ENCODE data around the gene MUC21. TPM values are rescaled to one million over a fixed set of nuclear protein-coding genes. Genes with fewer than 3 reads are reported as not detected.

MUC21 gene
- total and polyA plus RNA-seq, 2 of the 8 experiments (the other 6 are each of a cell fraction or from before 2014, with no cell fraction given) = not detected

DNA sequence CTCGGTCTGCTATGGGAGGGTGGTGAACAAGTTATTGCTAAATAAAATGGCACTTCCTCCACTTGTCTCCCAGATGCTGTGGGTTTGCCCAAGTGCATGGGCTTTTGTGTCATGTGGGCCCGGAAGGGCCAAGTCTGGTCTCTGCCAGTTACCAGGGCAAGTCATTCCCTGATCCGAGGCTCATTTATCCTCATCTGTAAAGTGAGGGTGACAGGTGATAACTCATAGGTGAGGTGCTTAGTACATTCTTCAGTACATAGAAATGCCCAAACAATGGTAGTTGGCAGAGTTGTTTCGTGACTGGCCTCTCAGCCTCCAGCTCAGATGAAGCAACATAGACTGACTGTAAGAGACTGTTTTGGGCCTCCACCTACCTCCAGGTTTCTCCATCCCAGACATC lies 44.8 kb upstream of the MUC21 start:
- H3K4ac ChIP-seq (replicated peaks; ENCODE audit: insufficient read length, low read depth, low read length) = no peak overlapping the region
- no peak overlapping the region for H3K27ac ChIP-seq (ENCODE audit: low read depth, low read length)
- no peak overlapping the region for H4K91ac ChIP-seq (replicated peaks; ENCODE audit: insufficient read length, low read length)
- no peak overlapping the region for H2BK120ac ChIP-seq (replicated peaks; ENCODE audit: low read depth, low read length)
- H3K14ac ChIP-seq (ENCODE audit: insufficient read length) = no peak overlapping the region
- 0 out of 2 replicates have a peak overlapping the region, but pooled peaks have one; percentile 8 for H2AFZ ChIP-seq (ENCODE audit: low read length)
- no peaks in the 10 kb centered on the region for H3K79me1 ChIP-seq (ENCODE audit: low read depth, low read length)
- H4K8ac ChIP-seq (ENCODE audit: extremely low read depth, insufficient read depth, low read length) = no peak overlapping the region
- H3K56ac ChIP-seq (replicated peaks; ENCODE audit: insufficient read length, low read depth, low read length) = no peak overlapping the region
- no peak overlapping the region for H3K4me3 ChIP-seq (ENCODE audit: extremely low read depth in 1 of 4, insufficient read depth in 2 of 4, low read depth in 3 of 4, low read length in 4 of 4)
- H4K5ac ChIP-seq (ENCODE audit: insufficient read length, low read depth, low read length) = no peak overlapping the region
- 0 out of 2 replicates have a peak overlapping the region, but pooled peaks have one; percentile 18 for H2BK15ac ChIP-seq (ENCODE audit: low read length)
- H3K9me3 ChIP-seq (ENCODE audit: insufficient read depth in 2 of 2, low read depth in 1 of 2, low read length in 1 of 2) = no peaks in the 10 kb centered on the region
- no peak overlapping the region for H2BK5ac ChIP-seq (ENCODE audit: low read depth, low read length)
- no peak overlapping the region for H2AK5ac ChIP-seq (ENCODE audit: low read depth, low read length)
- H3K18ac ChIP-seq (ENCODE audit: extremely low read depth, low read length) = no peak overlapping the region; the same call in 1 of the 2 replicates
- 85% methylated on average over 4 of the region's 4 CpGs; no CpG with 5 or more reads in 1 of the 2 experiments for WGBS, 2 experiments (ENCODE audit: extremely low coverage in 1 of 2, insufficient coverage in 1 of 2, insufficient read length in 1 of 2, insufficient replicate concordance in 2 of 2, low coverage in 1 of 2, low lambda C conversion rate in 2 of 2, missing lambda C conversion rate in 1 of 2)
- H2BK12ac ChIP-seq (ENCODE audit: low read depth, low read length) = no peak overlapping the region
- H3K36me3 ChIP-seq (ENCODE audit: control insufficient read depth in 2 of 4, insufficient read depth in 4 of 4, low read length in 3 of 4) = no peaks in the 10 kb centered on the region
- POLR2A ChIA-PET (ENCODE audit: partially characterized antibody) = no interaction called here
- H3K4me1 ChIP-seq (replicated peaks in 1 of 4; ENCODE audit: control insufficient read depth in 3 of 4, insufficient read depth in 4 of 4, low read length in 3 of 4) = peaks cover 6 to 11% (median 9%) of the 10 kb centered on the region in 4 experiments
- no peaks in the 10 kb centered on the region for H3K23me2 ChIP-seq (ENCODE audit: low read depth, low read length)
- CTCF ChIA-PET (ENCODE audit: partially characterized antibody) = interaction anchor here (0.7 to 6.5 kb wide), 8 partner anchors 9 to 348 kb away, joined by 3 to 52 read pairs (median 5); partner anchors contain the start of gene VARS2
- DNase-seq (ENCODE audit: low read depth in 1 of 2, low spot score in 2 of 2) (no peak), FAIRE-seq (no peak)
- no peak overlapping the region for H3K4me2 ChIP-seq (ENCODE audit: insufficient read depth in 1 of 2, low read depth in 2 of 2, low read length in 2 of 2)
- H3K27me3 ChIP-seq (replicated peaks in 1 of 4; ENCODE audit: control insufficient read depth in 3 of 4, extremely low read depth in 1 of 4, insufficient read depth in 3 of 4, low read length in 3 of 4) = no peaks in the 10 kb centered on the region; a peak in 1 of 7 replicates
- no peak overlapping the region for H3K23ac ChIP-seq (ENCODE audit: insufficient read length)
- H3K9ac ChIP-seq (replicated peaks in 1 of 4; ENCODE audit: extremely low read depth in 1 of 4, low read depth in 3 of 4, low read length in 3 of 4) = no peak overlapping the region
- H4K20me1 ChIP-seq (replicated peaks in 1 of 2; ENCODE audit: control insufficient read depth in 1 of 2, insufficient read depth in 2 of 2, low read length in 2 of 2) = no peaks in the 10 kb centered on the region
- no peaks in the 10 kb centered on the region for H3K79me2 ChIP-seq (ENCODE audit: control insufficient read depth in 1 of 2, insufficient read depth in 2 of 2, low read length in 2 of 2)
- H2BK20ac ChIP-seq (ENCODE audit: low read length) = peak overlapping the region; percentile 61; the same call in 1 of the 2 replicates
- TF ChIP-seq JUND (IDR thresholded peaks at IDR 0.05; ENCODE audit: low read length) (no peak), SIRT6 (IDR thresholded peaks at IDR 0.05; ENCODE audit: low read length) (no peak), KDM5A (IDR thresholded peaks at IDR 0.05; ENCODE audit: low read length) (no peak), RAD21 (IDR thresholded peaks at IDR 0.05 in 1 of 2, conservative IDR thresholded peaks at IDR 0.05 in 1 of 2; ENCODE audit: low read depth in 2 of 2, low read length in 2 of 2) (no peak), RXRA (IDR thresholded peaks at IDR 0.05; ENCODE audit: insufficient read depth, low read depth, low read length) (no peak), TEAD4 (IDR thresholded peaks at IDR 0.05; ENCODE audit: low read depth, low read length) (no peak), ZNF274 (IDR thresholded peaks at IDR 0.05; ENCODE audit: borderline replicate concordance, extremely low read depth, low read length) (no peak), BRCA1 (IDR thresholded peaks at IDR 0.05; ENCODE audit: low read depth, low read length) (no peak), NANOG (IDR thresholded peaks at IDR 0.05; ENCODE audit: insufficient read depth, low read depth, low read length, poor library complexity, severe bottlenecking) (no peak), CBX8 (IDR thresholded peaks at IDR 0.05; ENCODE audit: borderline replicate concordance, low read depth, low read length) (no peak), CEBPB (IDR thresholded peaks at IDR 0.05; ENCODE audit: low read depth, low read length) (no peak)
- TF ChIP-seq, protein P1, sequence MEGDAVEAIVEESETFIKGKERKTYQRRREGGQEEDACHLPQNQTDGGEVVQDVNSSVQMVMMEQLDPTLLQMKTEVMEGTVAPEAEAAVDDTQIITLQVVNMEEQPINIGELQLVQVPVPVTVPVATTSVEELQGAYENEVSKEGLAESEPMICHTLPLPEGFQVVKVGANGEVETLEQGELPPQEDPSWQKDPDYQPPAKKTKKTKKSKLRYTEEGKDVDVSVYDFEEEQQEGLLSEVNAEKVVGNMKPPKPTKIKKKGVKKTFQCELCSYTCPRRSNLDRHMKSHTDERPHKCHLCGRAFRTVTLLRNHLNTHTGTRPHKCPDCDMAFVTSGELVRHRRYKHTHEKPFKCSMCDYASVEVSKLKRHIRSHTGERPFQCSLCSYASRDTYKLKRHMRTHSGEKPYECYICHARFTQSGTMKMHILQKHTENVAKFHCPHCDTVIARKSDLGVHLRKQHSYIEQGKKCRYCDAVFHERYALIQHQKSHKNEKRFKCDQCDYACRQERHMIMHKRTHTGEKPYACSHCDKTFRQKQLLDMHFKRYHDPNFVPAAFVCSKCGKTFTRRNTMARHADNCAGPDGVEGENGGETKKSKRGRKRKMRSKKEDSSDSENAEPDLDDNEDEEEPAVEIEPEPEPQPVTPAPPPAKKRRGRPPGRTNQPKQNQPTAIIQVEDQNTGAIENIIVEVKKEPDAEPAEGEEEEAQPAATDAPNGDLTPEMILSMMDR (IDR thresholded peaks at IDR 0.05; ENCODE audit: control extremely low read depth in 1 of 3, insufficient read depth in 1 of 3, low read depth in 1 of 3, low read length in 3 of 3) = no peak
